Ramos (cell line): ENCODE results near the gene FRMPD4.

Experiments
- in situ Hi-C: fragments of 300-500 bp; cut with MboI; formaldehyde crosslinking; loops from one replicate; pipeline ENCODE4 v1.14.3; 2022; ENCODE audit warnings: low sequenced_read_pairs; ENCODE audit not compliant: unreplicated experiment

Gene FRMPD4

GRCh38 chrX:12419591-12419990 is 281.3 kb downstream of the FRMPD4 start:
- in situ Hi-C loops = no loop called here

DNA sequence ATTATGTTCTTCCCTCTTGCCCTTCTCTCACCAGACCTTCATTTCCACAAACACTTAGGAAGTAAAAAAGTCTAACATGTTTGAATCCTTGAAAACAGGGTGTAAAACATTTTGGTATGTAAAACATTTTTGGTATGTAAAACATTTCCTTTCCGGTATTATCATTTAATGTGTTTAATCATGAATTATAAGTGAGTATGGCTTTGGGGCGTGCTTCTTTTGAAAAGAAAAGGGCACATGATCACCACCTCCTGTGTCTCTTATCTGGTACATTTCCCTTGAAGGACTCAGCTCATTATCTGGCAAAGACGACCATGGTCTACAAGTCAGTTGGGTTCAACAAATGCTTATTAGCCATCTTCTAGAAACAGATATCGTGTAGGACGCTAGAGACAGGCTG is 283.6 kb downstream of the FRMPD4 start:
- in situ Hi-C loops = no loop called here

DNA sequence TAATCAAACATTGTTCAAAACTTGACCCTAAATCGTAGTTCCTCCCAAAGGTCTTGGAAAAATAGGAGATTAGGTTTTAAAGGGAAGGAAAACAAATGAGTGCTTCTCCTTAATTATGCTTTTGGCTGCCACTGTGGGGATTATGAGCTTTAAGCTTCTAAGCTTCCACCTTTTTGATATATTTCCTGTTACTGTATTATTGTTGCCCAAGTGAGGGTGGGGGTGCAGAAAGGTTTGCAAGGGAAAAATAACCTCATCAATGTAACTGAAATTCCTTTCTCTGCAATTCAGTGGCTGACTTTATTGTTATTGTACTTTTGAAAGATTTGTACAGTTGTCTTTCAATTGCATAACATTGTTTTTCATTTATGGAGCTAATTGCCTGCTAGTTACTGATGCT is 285.1 kb downstream of the FRMPD4 start:
- in situ Hi-C loops = no loop called here

DNA sequence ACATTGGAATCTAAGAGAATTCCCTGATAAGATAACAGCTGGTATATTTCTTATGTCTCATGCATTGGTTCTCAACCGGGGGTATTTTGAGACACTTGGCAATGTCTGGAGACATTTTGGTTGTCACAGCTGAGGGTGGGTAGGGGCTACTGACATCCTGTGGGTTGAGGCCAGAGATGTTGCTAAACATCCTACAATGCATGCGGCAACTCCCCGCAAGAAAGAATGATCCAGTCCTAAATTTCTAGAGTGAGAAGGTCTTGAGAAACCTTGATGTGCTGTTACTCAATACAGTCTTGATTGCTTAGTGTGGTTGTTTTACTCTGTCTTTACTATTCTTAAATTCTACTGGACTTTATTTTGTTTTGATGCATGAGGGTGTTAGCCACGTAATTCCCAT is 287.2 kb downstream of the FRMPD4 start:
- in situ Hi-C loops = no loop called here

DNA sequence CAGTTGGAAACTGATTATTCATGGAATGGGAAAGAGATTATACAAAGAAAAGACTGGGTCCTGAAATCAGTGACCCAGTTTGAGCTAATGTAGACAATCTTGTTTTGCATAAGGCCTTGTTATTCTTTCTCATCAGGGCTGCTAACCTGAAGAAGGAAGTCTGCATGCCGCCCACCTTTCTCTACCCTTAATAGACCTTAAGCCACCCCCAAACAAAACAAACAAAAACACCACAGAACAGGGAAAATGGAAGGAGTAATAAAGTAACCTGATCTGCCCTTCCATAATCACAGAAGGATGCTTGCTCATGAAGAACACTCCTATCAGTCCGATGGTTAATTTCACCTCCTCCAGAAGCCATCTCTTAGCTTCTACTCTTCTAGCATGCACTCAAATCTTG is 288.1 kb downstream of the FRMPD4 start:
- in situ Hi-C loops = no loop called here

DNA sequence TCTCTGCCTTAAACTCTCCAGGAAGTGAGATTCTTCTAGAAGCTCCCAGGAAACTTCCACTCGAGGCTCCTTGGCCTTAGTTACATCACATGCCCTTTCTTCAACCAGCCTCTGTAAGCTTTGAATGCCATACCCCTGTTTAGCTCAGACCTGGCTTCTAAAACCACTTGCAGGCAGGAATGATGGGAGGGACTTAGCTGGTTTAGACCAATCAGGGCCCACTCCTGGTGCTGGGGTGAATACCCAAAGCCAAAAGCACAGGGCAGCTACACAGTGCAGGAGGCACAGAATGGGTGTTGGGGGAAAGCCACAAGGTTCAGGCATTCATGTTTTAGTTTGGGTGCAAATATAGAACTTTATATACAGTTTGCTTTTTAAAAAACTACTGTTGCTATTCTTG is 296.2 kb downstream of the FRMPD4 start:
- in situ Hi-C loops = no loop called here

GRCh38 chrX:12439416-12439815 is 301.1 kb downstream of the FRMPD4 start:
- in situ Hi-C loops = no loop called here

DNA sequence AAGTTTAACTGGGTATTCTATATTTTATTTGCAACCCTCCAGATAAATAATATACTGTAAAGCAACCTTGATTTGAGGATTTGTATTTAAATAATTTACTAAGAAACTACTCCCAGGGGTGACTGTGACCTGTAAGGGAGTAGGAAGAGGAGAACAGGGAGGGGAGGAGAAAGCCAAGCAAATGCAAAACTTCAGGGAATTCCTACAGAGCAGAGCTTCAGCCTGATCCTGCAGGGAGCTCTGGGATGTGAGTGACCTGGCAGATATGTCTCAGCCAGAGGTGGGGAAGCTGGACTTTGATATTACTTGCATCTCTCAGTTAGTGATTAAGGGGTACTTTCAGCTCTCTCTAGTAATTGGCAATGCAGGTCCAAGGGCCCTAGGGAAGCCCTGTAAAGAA is 302.0 kb downstream of the FRMPD4 start:
- in situ Hi-C loops = no loop called here

GRCh38 chrX:12441381-12442128 is 303.3 kb downstream of the FRMPD4 start:
- in situ Hi-C loops = no loop called here

DNA sequence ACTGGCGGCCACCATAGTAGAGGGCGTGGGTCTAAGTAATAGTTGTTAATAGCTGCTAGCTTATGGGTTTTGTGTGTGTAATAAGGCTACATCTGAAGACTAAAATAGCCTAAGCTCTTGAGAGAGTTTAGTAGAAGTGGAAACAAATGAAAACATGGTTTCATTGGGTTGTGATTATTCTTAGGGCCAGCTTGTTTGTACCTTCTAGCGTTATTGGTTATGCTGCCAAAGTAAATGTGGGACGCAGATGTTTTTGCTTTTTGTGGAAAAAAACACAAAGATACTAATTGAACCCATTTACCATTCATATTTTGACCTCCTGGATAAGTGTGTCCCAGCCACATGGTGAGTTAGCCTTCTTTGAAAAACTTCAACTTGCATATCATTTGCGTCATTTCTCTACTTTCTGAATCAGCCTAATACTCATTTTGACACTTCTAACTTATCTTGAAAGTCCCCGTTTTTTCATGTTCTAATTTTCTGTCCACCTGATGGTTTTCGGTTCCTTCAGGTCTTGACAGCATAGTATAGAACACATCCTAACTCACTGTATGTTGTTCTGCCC is 305.3 kb downstream of the FRMPD4 start:
- in situ Hi-C loops = no loop called here

GRCh38 chrX:12446342-12447075 is 308.2 kb downstream of the FRMPD4 start:
- in situ Hi-C loops = no loop called here

DNA sequence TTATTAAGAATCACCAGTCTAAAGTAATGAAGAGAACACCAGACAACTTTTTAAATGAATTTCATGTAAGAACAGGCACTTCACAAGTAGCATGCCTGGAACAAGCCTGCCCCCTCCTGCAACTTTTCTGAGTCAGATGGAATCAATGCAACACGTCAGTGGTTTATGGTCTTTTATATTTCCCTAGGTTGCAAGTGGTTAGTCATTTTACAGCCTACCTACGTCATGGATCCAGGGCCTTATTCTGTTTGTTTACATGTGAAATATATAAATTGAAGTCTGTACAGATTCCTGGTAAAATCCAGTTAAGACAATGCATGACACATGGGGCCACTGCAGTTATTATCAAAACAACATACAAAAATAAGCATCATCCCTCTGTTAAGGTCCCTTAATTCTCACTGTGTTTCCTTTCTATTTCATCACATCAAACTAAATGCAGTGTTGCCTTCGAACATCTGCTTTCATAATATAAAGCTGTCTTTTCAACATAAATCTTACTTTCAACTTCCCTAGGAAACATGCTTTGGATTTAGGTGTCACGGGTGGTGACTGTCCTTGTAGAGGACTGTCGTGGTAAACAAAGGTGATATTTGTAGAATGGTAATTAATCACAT is 309.3 kb downstream of the FRMPD4 start:
- in situ Hi-C loops = no loop called here

DNA sequence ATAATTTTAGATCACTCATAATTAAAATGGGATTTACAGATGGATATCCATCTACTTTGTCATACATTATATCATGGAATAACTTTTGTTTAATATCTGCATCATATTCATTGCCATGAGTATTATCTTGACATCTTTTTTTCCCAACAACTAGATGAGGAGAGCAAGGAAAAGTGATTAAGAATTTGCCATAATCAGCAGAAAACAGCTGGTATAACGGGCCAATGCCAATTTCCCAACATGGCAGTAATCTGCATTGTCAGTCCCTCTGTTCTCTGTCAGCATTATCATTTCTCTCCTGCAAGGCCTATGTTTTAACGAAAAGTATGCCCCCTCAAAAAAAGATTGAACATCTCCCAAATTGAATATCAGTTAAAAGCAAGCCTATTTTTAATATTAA is 314.0 kb downstream of the FRMPD4 start:
- in situ Hi-C loops = no loop called here

DNA sequence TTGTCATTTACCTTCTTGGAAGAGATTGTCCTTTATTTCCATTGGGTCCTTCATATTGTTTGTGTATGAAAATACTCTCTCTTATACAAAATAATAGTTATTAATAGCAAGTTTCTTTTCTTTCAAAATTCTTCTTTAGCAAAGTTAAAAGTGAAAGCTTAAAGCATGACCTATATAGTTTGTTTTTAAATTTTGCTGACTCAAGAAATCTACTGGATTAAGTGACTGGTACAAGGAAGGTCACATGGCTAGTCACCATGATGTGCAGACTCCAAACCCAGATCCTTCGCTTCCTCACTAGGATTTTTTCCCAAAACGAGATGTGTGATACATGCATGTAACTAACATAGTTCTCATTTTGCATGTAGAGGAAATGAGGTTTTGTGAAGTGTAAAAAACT is 322.7 kb downstream of the FRMPD4 start:
- in situ Hi-C loops = no loop called here

GRCh38 chrX:12463052-12463451 is 324.8 kb downstream of the FRMPD4 start:
- in situ Hi-C loops = no loop called here

GRCh38 chrX:12463873-12464272 is 325.6 kb downstream of the FRMPD4 start:
- in situ Hi-C loops = no loop called here

DNA sequence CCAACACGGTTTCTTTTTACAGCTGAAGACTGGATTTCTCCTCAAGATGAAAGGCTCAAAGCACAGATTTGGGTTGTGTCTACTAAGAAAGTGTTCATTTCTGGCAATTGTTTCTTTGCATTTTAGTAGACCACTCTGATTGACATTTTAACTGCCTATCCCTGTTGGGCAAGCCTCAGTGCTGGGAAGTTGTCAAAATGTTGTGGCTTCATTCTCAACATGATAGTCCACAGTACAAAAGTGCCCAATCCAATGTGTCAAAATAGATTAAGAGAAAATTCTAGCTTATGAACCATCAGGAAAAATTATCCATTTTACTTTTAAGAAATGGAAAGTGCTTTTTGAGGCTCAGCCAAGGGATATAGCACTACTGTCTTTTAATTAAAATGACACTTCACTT is 329.0 kb downstream of the FRMPD4 start:
- in situ Hi-C loops = no loop called here

DNA sequence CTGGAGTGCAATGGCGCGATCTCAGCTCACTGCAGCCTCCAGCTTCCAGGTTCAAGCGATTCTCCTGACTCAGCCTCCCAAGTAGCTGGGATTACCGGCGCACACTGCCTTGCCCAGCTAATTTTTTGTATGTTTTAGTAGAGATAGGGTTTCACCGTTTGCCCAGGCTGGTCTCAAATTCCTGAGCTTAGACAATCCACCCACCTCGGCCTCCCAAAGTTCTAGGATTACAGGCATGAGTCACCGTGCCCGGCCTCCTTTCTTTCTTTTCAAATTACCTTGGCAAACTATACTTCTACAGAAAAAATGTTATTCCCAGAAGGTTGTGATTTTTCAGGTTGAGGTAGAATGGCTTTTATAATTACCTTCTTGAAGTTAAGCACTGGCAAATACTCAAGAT is 331.0 kb downstream of the FRMPD4 start:
- in situ Hi-C loops = no loop called here

DNA sequence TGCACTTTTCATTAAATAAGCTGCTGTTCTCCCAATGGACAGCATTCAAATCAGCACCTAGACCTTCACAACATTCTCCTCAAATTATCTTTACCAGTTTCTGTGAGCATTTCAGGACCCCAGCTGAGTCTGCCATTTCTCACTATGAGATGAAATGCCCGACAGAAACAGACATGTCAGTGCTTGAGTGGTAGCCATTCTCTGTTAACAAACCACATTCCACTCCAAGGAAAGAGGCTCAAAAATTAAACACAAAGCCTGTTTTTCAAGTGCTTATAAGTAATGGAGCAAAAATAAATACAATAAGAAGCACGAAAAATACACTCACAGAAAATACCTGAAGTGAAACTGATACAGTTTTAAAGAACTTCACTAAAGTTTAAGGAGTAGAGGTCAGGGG is 332.8 kb downstream of the FRMPD4 start:
- in situ Hi-C loops = no loop called here

GRCh38 chrX:12480956-12481355 is 342.7 kb downstream of the FRMPD4 start:
- in situ Hi-C loops = no loop called here

DNA sequence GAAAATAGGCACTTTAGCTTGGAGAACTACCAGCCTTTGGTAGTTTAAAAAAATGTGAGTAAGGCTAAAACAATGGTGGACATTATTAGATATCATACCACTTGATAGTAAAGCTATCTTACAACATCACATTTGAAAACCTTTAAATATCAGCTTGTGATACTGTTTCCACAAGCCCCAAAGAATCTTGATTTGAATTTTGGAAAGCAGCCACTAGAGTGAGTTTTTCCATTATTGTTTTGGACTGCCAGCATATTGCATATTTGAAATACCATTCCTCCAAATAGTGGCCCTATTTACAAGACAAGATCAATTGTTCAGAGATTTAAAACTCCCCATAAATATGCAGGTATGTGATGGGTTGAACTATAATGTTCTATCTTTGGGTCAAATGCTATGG is 349.9 kb downstream of the FRMPD4 start:
- in situ Hi-C loops = no loop called here
